Measurements from ENCODE around the gene CCDC85B.

GRCh38 chr11:65922565-65922964 is 32.1 kb downstream of the CCDC85B start:
- TF ChIP-seq POLR2AphosphoS5 (IDR thresholded peaks at IDR 0.05): no peak
- TF ChIP-seq POLR2A (IDR thresholded peaks at IDR 0.05): no peak
- no peak for TF ChIP-seq CTCF (IDR thresholded peaks at IDR 0.05 in 8 of 11, conservative IDR thresholded peaks at IDR 0.05 in 3 of 11)

Data from spleen (tissue), 7 donors.